ENCODE data around the gene MAPK8IP3. TPM values are rescaled to one million over a fixed set of nuclear protein-coding genes. Genes with fewer than 3 reads are reported as not detected.

Gene MAPK8IP3
- total RNA-seq, 2 donors from 2014 or later = 109 to 111 TPM

- Histone ChIP-seq H3K9me3 (no peaks in the 10 kb centered on the region), H3K27me3 (replicated peaks; ENCODE audit: insufficient read depth) (no peaks in the 10 kb centered on the region), H3K27ac (no peak overlapping the region), H3K4me1 (ENCODE audit: control insufficient read depth in 1 of 2, low read depth in 2 of 2) (no peaks in the 10 kb centered on the region), H3K4me3 (no peak overlapping the region), H3K36me3 (peaks cover 67% of the 10 kb centered on the region)
- TF ChIP-seq CTCF (IDR thresholded peaks at IDR 0.05) = no peak
- DNase-seq (ENCODE audit: low spot score) (no peak), ATAC-seq (ENCODE audit: insufficient number of reproducible peaks, low FRiP score, low read depth) (no peak)
Measured at GRCh38 chr16:1760911-1761310, 54.9 kb downstream of the MAPK8IP3 start.

GRCh38 chr16:1761751-1762150 lies 55.8 kb downstream of the MAPK8IP3 start:
- H3K27ac ChIP-seq = no peak overlapping the region
- H3K36me3 ChIP-seq = peaks cover 61% of the 10 kb centered on the region
- H3K9me3 ChIP-seq = no peaks in the 10 kb centered on the region
- ATAC-seq (ENCODE audit: insufficient number of reproducible peaks, low FRiP score, low read depth) (no peak), DNase-seq (ENCODE audit: low spot score) (no peak)
- H3K4me3 ChIP-seq = no peak overlapping the region
- no peaks in the 10 kb centered on the region for H3K27me3 ChIP-seq (replicated peaks; ENCODE audit: insufficient read depth)
- no peak for TF ChIP-seq CTCF (IDR thresholded peaks at IDR 0.05)
- no peaks in the 10 kb centered on the region for H3K4me1 ChIP-seq (ENCODE audit: control insufficient read depth in 1 of 2, low read depth in 2 of 2)

GRCh38 chr16:1762196-1762878 lies 56.3 kb downstream of the MAPK8IP3 start:
- DNase-seq (ENCODE audit: low spot score) (no peak), ATAC-seq (ENCODE audit: insufficient number of reproducible peaks, low FRiP score, low read depth) (no peak)
- Histone ChIP-seq H3K4me1 (ENCODE audit: control insufficient read depth in 1 of 2, low read depth in 2 of 2) (no peaks in the 10 kb centered on the region), H3K4me3 (no peak overlapping the region), H3K27me3 (replicated peaks; ENCODE audit: insufficient read depth) (no peaks in the 10 kb centered on the region), H3K9me3 (no peaks in the 10 kb centered on the region), H3K36me3 (peaks cover 63% of the 10 kb centered on the region), H3K27ac (no peak overlapping the region)
- TF ChIP-seq CTCF (IDR thresholded peaks at IDR 0.05) = no peak

DNA sequence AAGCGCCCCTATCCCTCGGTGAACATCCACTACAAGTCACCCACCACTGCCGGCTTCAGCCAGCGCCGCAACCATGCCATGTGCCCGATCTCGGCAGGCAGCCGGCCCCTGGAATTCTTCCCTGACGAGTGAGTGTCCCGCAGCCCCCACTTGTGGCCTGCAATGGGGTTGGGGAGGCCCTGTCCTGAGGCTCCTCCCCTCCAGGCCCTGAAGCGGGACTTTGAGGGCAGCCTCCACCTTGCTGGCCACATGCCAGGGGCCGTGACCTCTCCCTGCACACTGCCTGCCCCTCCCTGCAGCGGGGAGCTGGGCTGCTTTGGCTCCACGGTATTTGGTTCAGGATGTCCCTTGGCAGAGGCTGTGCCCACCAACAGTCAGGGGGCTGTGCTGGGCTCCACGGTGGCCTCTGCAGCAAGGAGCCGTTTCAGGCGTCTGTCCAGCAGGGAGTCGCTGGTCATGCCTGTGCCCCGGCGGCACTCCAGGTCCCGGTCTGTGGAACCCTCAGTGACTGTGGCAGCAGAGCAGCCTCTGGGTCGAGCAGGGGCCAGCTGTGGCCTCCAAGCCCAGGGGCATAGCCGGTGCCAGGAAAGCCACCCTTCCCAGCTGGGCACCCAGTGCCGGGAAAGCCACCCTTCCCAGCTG lies 57.0 kb downstream of the MAPK8IP3 start:
- no peak overlapping the region for H3K4me3 ChIP-seq
- H3K4me1 ChIP-seq (ENCODE audit: control insufficient read depth in 1 of 2, low read depth in 2 of 2) = no peaks in the 10 kb centered on the region
- DNase-seq (ENCODE audit: low spot score) = no peak
- no peaks in the 10 kb centered on the region for H3K27me3 ChIP-seq (replicated peaks; ENCODE audit: insufficient read depth)
- no peak for ATAC-seq (ENCODE audit: insufficient number of reproducible peaks, low FRiP score, low read depth)
- H3K27ac ChIP-seq = no peak overlapping the region
- H3K9me3 ChIP-seq = no peaks in the 10 kb centered on the region
- no peak for TF ChIP-seq CTCF (IDR thresholded peaks at IDR 0.05)
- H3K36me3 ChIP-seq = peaks cover 64% of the 10 kb centered on the region

DNA sequence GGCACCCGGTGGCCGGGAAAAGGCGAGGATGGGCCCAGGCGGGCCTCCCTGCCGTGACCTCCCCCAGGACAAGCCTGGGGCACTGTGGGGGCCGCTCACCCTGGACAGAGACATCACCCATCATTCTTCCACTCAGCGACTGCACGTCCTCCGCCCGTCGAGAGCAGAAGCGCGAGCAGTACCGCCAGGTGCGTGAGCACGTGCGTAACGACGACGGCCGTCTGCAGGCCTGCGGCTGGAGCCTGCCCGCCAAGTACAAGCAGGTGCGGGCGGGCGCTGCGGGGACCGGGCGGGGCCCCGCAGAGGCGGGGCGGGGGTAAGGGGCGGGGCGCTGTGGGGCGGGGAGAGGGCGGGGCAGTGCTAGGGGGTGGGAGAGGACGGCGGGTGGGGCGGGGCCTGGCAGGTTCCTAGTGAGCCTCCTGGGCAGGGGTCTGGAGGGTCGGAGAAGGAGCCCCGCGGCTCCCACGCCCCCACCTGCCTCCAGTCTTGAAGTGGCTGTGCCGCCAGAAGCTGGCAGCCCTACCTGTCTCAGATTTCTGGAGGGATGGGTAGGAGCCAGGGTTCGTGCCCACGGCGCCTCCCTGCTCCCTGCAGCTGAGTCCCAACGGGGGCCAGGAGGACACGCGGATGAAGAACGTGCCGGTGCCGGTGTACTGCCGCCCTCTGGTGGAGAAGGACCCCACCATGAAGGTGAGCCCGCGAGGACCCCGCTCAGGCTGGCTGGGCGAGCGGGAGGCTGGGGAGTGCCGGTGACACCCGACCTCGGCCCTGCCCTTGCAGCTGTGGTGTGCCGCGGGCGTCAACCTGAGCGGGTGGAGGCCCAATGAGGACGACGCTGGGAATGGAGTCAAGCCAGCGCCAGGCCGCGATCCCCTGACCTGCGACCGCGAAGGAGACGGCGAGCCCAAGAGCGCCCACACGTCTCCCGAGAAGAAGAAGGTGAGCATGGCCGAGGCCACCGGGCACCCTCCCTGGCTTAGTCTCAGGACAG lies 57.8 kb downstream of the MAPK8IP3 start:
- Histone ChIP-seq H3K9me3 (no peaks in the 10 kb centered on the region), H3K4me1 (ENCODE audit: control insufficient read depth in 1 of 2, low read depth in 2 of 2) (no peaks in the 10 kb centered on the region), H3K27ac (no peak overlapping the region), H3K36me3 (peaks cover 69% of the 10 kb centered on the region), H3K4me3 (no peak overlapping the region), H3K27me3 (replicated peaks; ENCODE audit: insufficient read depth) (no peaks in the 10 kb centered on the region)
- no peak for ATAC-seq (ENCODE audit: insufficient number of reproducible peaks, low FRiP score, low read depth)
- DNase-seq (ENCODE audit: low spot score) = no peak
- no peak for TF ChIP-seq CTCF (IDR thresholded peaks at IDR 0.05)
